Measurements from ENCODE around the gene CORIN.

GRCh38 chr4:47804598-47804997 lies 33.3 kb downstream of the CORIN start:
- no peak for TF ChIP-seq CTCF (IDR thresholded peaks at IDR 0.05)
- no peak for TF ChIP-seq POLR2A (IDR thresholded peaks at IDR 0.05)
- TF ChIP-seq POLR2AphosphoS5 (IDR thresholded peaks at IDR 0.05), result no peak

All from breast epithelium (tissue), 3 donors.